Activated naive CD8-positive, alpha-beta T cell treated with anti-CD3 and anti-CD28 coated beads for 36 hours (primary cell): ENCODE data around the gene SLC35G6. TPM values are rescaled to one million over a fixed set of nuclear protein-coding genes. Genes with fewer than 3 reads are reported as not detected.
"Not testable (repeated sequence)": the region's sequence is repeated elsewhere in the genome, so short reads cannot be mapped to it uniquely, and the experiment has no call there.

Experiments used
- DNase-seq: peaks from one replicate; pipeline ENCODE4 v3.0.0; 2021
- H3K27ac Mint-ChIP-seq: one replicate; pipeline ENCODE4 v1.8.0; 2022; ENCODE audit warnings: mild to moderate bottlenecking, moderate library complexity, mixed read lengths
- H3K27me3 Mint-ChIP-seq: one replicate; pipeline ENCODE4 v1.8.0; 2022; ENCODE audit warnings: mild to moderate bottlenecking, mixed read lengths
- H3K36me3 Mint-ChIP-seq: one replicate; pipeline ENCODE4 v1.8.0; 2021; ENCODE audit warnings: mild to moderate bottlenecking, mixed read lengths
- H3K4me1 Mint-ChIP-seq: one replicate; pipeline ENCODE4 v1.8.0; 2021; ENCODE audit warnings: mixed read lengths
- H3K4me3 Mint-ChIP-seq: one replicate; pipeline ENCODE4 v1.8.0; 2022; ENCODE audit warnings: mild to moderate bottlenecking, moderate library complexity, mixed read lengths
- H3K9me3 Mint-ChIP-seq: one replicate; pipeline ENCODE4 v1.8.0; 2022; ENCODE audit warnings: mixed read lengths
- total RNA-seq, 2 experiments: library from RNA; stranded (reverse); gene quantifications; one replicate each; pipeline ENCODE4 v1.2.3, GENCODE V29; 2021

Gene SLC35G6
- total RNA-seq, 2 experiments from 2014 or later = not detected

DNA sequence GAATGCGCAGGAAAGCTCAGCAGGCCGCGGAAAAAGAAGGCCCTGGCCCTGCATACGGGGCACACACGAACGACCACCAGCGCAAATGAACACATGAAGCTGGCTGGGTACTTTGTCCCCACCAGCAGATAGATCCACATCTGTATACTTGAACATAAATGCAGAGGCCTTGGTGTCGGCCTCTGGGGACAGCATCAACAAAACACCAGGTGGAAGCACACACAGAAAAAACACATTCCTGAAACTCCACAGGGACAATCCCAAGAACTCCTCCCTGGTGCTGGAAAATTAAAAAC is 1.2 kb upstream of the SLC35G6 start:
- Mint-ChIP-seq H3K36me3 (peaks cover 22% of the 10 kb centered on the region), H3K9me3 (no peaks in the 10 kb centered on the region), H3K4me3 (peak overlapping the region; percentile 86), H3K27me3 (no peaks in the 10 kb centered on the region), H3K27ac (peak overlapping the region; percentile 92), H3K4me1 (peaks cover 54% of the 10 kb centered on the region)
- DNase-seq = no peak

DNA sequence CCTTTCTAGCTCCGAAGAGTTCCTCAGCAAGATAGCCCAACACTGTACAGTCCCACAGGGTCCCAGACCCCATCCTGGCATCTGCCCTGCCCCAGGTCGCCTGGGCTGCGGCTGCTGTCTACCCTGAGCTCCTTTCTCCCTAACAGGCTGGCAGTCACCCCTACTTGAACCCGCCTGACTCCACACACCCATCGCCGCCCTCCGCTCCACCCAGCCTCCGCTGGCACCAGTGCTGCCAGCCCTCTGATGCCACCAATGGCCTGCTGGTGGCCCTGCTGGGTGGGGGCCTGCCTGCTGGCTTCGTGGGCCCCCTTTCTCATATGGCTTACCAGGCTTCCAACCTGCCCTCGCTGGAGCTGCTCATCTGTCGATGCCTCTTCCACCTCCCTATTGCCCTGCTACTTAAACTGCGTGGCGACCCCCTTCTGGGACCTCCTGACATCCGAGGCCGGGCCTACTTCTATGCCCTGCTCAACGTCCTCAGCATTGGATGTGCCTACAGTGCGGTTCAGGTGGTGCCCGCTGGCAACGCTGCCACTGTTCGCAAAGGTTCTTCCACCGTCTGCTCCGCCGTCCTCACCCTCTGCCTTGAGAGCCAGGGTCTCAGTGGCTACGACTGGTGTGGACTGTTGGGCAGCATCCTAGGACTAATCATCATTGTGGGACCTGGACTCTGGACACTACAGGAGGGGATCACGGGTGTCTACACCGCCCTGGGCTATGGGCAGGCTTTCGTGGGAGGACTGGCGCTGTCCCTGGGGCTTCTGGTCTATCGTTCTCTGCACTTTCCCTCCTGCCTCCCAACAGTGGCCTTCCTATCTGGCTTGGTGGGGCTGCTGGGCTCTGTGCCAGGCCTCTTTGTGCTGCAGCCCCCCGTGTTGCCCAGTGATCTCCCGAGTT is 846 bp downstream of the SLC35G6 start:
- H3K27me3 Mint-ChIP-seq, H3K9me3 Mint-ChIP-seq, DNase-seq: not testable (repeated sequence)
- Mint-ChIP-seq H3K4me3 (peak overlapping the region; percentile 92), H3K27ac (peak overlapping the region; percentile 100), H3K4me1 (peaks cover 50% of the 10 kb centered on the region), H3K36me3 (peaks cover 25% of the 10 kb centered on the region)

DNA sequence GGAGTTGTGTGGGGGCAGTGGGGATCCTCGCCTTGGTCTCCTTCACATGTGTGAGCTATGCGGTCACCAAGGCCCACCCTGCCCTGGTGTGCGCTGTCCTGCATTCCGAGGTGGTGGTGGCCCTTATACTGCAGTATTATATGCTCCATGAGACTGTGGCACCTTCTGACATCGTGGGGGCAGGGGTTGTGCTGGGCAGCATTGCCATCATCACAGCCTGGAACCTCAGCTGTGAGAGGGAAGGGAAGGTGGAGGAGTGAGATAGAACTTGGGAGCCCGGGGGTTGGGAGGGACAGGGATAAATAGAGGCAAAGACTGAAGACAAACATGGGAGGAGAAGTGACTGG is 1.5 kb downstream of the SLC35G6 start:
- H3K4me3 Mint-ChIP-seq = peak overlapping the region; percentile 92
- H3K36me3 Mint-ChIP-seq = peaks cover 29% of the 10 kb centered on the region
- peaks cover 51% of the 10 kb centered on the region for H3K4me1 Mint-ChIP-seq
- DNase-seq, H3K9me3 Mint-ChIP-seq, H3K27me3 Mint-ChIP-seq: not testable (repeated sequence)
- H3K27ac Mint-ChIP-seq = peak overlapping the region; percentile 100

DNA sequence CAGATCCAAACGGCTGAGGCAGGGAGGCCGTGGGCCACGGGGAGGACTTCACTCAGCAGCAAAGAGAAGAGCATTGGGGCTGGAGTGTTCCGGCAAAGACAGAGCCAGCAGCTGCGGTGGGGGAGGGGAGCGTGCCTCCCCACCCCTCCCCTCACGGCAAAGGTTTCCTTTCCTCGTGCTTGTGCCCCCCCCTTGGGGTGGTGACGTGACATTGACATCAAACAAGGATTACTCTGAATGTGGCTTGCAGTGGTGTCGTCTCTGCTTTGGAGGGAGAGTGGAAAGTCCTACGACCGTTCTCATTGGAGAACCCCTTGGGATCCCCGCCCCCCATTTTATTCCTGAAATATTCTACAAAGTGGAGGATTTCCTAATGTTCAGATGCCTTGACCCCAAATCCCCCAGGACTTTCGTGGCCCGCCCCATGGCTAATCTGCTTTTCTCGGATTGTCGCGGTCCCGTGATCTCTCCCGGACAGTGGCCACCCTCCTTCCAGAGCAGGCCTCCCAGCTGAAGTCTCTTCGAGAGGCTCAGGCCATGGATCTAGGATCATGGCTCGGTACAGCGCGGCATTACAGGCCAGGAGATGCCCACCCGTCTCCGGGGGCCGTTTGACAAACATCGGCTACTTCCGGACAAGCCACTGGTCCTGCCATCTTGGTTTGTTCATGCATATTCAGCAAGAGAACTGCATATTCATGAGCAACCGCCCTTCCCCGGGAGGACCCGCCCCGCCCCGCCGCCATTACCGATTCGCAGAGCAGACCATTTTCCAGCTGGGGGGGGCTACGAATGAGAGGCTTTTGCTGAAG is 2.2 kb downstream of the SLC35G6 start:
- Mint-ChIP-seq H3K27ac (peak overlapping the region; percentile 100), H3K27me3 (no peaks in the 10 kb centered on the region), H3K36me3 (peaks cover 28% of the 10 kb centered on the region), H3K4me1 (peaks cover 48% of the 10 kb centered on the region), H3K9me3 (no peaks in the 10 kb centered on the region), H3K4me3 (peak overlapping the region; percentile 92)
- DNase-seq = peak; percentile 92

DNA sequence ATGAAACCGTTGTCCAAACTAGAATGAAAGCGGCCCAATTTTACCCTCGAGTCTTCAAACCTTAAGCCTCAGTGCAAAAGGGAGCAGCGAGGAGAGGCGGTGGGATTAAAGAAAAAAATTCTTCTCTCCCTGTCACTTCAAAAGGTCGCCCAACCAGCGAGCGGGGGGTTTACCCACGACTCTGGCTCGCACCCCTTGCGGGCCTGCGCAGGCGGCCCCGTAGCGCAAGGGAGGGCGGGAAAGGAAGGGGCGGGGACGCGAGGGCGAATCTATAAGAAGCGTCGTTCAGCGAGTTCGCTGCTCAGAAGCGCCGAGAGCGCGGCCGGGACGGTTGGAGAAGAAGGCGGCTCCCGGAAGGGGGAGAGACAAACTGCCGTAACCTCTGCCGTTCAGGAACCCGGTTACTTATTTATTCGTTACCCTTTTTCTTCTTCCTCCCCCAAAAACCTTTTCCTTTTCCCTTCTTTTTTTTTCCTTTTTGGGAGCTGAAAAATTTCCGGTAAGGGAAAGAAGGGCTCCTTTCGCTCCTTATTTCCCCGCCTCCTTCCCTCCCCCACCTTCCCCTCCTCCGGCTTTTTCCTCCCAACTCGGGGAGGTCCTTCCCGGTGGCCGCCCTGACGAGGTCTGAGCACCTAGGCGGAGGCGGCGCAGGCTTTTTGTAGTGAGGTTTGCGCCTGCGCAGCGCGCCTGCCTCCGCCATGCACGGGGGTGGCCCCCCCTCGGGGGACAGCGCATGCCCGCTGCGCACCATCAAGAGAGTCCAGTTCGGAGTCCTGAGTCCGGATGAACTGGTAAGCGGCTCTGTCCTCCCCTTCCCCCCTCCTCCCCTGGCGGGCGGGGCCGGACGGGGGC is 3.0 kb downstream of the SLC35G6 start, which contains the start of gene POLR2A:
POLR2A (plus strand) TSS at position 300 of the 852 bp plus-strand sequence.
- Mint-ChIP-seq H3K4me3 (peak within 1 kb of the TSS; percentile 92), H3K4me1 (peaks cover 56% of the 10 kb centered on the region), H3K27ac (peak within 1 kb of the TSS; percentile 100), H3K9me3 (no peaks in the 10 kb centered on the region), H3K27me3 (no peaks in the 10 kb centered on the region), H3K36me3 (peaks cover 33% of the 10 kb centered on the region)
- peak; percentile 95 for DNase-seq

DNA sequence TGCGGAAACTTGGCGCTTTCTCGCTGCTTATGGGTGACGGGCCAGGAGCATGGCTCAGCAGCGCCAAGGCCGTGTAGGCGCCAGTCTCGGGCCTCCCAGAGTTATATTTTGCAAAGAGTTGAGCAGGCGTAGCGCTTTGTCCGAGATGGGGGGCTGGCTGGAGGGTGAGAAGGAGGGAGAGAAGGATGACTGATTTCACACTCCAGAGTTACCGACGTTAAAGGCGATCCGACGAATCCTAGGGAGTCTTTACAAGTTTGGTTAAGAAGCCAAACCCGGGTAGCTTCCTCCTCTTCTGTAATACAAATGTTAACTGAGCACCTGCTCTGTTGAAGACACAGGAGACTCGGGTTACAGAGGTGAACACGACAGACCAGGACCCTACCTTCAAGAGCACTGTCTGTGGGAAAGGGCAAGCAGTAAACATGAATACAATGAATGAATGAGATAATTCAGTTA is 3.7 kb downstream of the SLC35G6 start:
- H3K9me3 Mint-ChIP-seq = no peaks in the 10 kb centered on the region
- H3K36me3 Mint-ChIP-seq = peaks cover 31% of the 10 kb centered on the region
- peak overlapping the region; percentile 100 for H3K27ac Mint-ChIP-seq
- DNase-seq = no peak
- H3K27me3 Mint-ChIP-seq = no peaks in the 10 kb centered on the region
- peak overlapping the region; percentile 92 for H3K4me3 Mint-ChIP-seq
- peaks cover 59% of the 10 kb centered on the region for H3K4me1 Mint-ChIP-seq

DNA sequence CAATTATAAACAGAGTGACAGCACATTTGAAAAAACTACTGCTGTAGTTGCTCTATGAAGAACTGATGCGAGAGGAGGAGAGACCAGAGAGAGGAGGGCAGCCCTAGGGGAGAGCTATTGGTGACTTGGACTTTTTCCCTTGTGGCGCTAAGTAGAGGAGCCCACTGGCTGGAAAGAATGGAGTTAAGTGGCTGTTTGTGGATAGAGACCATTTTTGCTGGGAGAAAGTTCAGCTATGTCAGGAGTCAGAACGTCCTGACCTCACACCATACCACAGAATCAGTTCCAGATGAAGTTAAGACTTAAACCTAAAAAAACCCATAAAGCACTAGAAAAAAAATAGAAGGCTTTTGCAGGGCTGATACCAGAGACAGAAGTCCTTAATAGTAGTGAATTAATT is 4.9 kb downstream of the SLC35G6 start:
- Mint-ChIP-seq H3K9me3 (no peaks in the 10 kb centered on the region), H3K36me3 (peaks cover 35% of the 10 kb centered on the region), H3K27ac (peak overlapping the region; percentile 42), H3K4me3 (peak overlapping the region; percentile 92), H3K27me3 (no peaks in the 10 kb centered on the region), H3K4me1 (peaks cover 58% of the 10 kb centered on the region)
- no peak for DNase-seq

DNA sequence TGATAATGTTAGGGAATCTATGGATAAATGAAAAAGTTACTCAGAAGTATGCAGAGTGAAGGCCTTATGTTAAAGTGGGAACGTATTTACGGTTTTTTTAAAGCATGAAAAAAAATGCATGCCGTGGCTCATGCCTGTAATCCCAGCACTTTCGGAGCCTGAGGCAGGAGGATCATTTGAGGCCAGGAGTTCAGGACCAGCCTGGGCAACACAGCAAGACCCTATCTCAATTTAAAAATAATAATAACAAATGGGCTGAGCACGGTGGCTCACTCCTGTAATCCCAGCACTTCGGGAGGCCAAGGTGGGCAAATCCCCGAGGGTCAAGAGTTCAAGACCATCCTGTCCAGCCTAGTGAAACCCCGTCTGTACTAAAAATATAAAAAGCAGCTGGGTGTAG is 8.9 kb downstream of the SLC35G6 start:
- Mint-ChIP-seq H3K27me3 (no peaks in the 10 kb centered on the region), H3K9me3 (no peaks in the 10 kb centered on the region), H3K4me3 (no peak overlapping the region), H3K4me1 (peaks cover 57% of the 10 kb centered on the region), H3K27ac (no peak overlapping the region), H3K36me3 (peaks cover 51% of the 10 kb centered on the region)
- no peak for DNase-seq

DNA sequence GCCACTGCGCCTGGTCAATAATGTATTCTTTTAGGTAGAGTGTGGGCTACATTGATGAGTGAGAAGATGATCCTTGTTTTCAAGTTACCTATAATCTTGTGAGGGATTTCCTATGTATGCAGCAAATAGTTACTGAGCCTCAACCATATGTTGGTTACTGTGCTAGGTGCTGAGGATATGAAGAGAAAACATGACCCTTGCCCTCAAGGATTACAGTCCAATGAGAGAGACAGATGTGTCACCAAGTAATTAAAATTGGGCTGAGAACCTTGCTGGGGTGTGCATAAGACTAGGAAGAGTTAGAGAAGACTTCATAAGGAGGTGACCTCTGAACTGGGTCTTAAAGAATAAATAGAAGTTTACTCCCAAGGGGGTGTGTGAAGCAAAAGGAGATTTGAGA is 10.3 kb downstream of the SLC35G6 start:
- Mint-ChIP-seq H3K36me3 (peaks cover 46% of the 10 kb centered on the region), H3K4me1 (peaks cover 47% of the 10 kb centered on the region), H3K27me3 (no peaks in the 10 kb centered on the region), H3K4me3 (no peak overlapping the region), H3K27ac (no peak overlapping the region), H3K9me3 (no peaks in the 10 kb centered on the region)
- no peak for DNase-seq

DNA sequence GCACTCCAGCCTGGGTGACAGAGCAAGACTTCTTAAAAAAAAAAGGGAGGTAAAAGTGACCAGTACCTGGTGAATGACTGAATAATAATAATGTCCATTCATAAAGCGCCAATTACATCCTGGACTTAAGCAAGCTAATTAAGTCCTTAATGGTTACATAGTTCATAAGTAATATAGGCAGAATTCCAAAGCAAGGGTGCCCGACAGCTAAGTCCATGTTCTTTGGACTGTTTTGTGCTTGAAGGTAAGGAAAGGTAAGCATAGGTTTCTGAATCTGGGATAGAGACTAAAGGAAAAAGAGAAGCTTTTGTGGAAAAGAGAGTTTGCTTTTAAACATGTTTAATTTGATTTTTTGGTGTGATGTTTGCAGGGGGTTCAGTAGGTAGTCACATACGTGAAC is 12.7 kb downstream of the SLC35G6 start:
- H3K4me1 Mint-ChIP-seq = peaks cover 35% of the 10 kb centered on the region
- H3K9me3 Mint-ChIP-seq = no peaks in the 10 kb centered on the region
- H3K4me3 Mint-ChIP-seq = no peak overlapping the region
- no peaks in the 10 kb centered on the region for H3K27me3 Mint-ChIP-seq
- peaks cover 43% of the 10 kb centered on the region for H3K36me3 Mint-ChIP-seq
- peak overlapping the region; percentile 32 for H3K27ac Mint-ChIP-seq
- no peak for DNase-seq

DNA sequence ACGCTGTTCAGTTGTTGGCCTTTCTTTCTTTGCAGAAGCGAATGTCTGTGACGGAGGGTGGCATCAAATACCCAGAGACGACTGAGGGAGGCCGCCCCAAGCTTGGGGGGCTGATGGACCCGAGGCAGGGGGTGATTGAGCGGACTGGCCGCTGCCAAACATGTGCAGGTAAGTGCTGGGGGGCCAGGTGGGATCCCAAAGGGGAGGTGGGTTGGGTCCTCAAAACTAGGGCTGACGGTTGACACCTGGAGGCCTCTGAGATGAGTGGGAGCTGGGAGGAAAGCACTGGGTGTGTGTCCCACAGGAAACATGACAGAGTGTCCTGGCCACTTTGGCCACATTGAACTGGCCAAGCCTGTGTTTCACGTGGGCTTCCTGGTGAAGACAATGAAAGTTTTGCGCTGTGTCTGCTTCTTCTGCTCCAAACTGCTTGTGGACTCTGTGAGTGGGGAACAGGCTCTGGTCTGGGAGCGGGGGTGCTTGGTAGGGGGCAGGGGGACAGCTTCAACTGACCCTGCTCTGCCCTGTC is 14.7 kb downstream of the SLC35G6 start:
- Mint-ChIP-seq H3K36me3 (peaks cover 50% of the 10 kb centered on the region), H3K27ac (no peak overlapping the region), H3K27me3 (no peaks in the 10 kb centered on the region), H3K4me3 (no peak overlapping the region), H3K9me3 (no peaks in the 10 kb centered on the region), H3K4me1 (peaks cover 20% of the 10 kb centered on the region)
- DNase-seq = no peak

DNA sequence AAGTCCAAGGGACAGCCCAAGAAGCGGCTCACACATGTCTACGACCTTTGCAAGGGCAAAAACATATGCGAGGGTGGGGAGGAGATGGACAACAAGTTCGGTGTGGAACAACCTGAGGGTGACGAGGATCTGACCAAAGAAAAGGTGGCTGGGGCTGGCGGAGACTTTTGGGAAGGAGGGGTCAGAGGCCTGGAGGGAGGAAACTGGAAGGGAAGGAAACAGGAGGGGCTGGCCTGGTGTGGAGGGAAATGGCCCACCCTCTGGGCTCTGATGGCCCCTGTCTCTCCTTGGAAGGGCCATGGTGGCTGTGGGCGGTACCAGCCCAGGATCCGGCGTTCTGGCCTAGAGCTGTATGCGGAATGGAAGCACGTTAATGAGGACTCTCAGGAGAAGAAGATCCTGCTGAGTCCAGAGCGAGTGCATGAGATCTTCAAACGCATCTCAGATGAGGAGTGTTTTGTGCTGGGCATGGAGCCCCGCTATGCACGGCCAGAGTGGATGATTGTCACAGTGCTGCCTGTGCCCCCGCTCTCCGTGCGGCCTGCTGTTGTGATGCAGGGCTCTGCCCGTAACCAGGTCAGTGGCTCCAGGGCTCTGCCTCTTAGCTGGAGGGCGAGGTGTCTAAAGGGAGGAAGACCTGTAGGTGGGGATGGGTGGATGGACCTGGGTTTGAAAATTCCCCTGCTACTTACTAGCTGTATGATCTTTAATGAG is 15.4 kb downstream of the SLC35G6 start:
- H3K36me3 Mint-ChIP-seq = peaks cover 50% of the 10 kb centered on the region
- H3K9me3 Mint-ChIP-seq = no peaks in the 10 kb centered on the region
- no peak overlapping the region for H3K4me3 Mint-ChIP-seq
- peaks cover 17% of the 10 kb centered on the region for H3K4me1 Mint-ChIP-seq
- H3K27ac Mint-ChIP-seq = peak overlapping the region; percentile 36
- no peak for DNase-seq
- no peaks in the 10 kb centered on the region for H3K27me3 Mint-ChIP-seq

DNA sequence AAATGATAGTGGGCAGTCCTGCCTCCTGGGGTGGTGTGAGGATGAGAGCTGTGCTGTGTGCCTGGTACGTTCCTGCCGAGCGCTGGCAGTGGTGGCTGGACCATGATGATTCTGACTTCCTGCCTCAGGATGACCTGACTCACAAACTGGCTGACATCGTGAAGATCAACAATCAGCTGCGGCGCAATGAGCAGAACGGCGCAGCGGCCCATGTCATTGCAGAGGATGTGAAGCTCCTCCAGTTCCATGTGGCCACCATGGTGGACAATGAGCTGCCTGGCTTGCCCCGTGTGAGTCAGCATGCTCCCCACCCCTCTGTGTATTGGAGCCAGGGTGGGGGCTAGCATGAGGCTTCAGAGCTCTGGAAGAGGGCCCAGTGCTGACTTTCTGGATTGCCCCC is 16.0 kb downstream of the SLC35G6 start:
- peak overlapping the region; percentile 62 for H3K27ac Mint-ChIP-seq
- peaks cover 49% of the 10 kb centered on the region for H3K36me3 Mint-ChIP-seq
- H3K9me3 Mint-ChIP-seq = no peaks in the 10 kb centered on the region
- H3K4me1 Mint-ChIP-seq = peaks cover 13% of the 10 kb centered on the region
- DNase-seq = no peak
- no peaks in the 10 kb centered on the region for H3K27me3 Mint-ChIP-seq
- peak overlapping the region; percentile 29 for H3K4me3 Mint-ChIP-seq

DNA sequence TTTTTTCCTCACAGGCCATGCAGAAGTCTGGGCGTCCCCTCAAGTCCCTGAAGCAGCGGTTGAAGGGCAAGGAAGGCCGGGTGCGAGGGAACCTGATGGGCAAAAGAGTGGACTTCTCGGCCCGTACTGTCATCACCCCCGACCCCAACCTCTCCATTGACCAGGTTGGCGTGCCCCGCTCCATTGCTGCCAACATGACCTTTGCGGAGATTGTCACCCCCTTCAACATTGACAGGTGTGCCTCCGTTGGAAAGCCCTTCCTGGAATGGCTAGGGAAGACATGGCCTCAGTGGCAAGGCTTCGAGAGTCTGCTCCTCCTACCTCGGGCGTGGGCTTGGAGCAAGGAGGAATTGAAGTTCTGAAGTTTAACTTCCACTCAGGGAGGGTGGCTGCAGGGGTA is 16.4 kb downstream of the SLC35G6 start:
- Mint-ChIP-seq H3K36me3 (peaks cover 49% of the 10 kb centered on the region), H3K9me3 (no peaks in the 10 kb centered on the region), H3K27me3 (no peaks in the 10 kb centered on the region), H3K4me3 (no peak overlapping the region), H3K27ac (peak overlapping the region; percentile 16), H3K4me1 (peaks cover 11% of the 10 kb centered on the region)
- DNase-seq = no peak
